HG03196 (cell line): ENCODE data around the gene TTLL13.
"Not testable (repeated sequence)": the region's sequence is repeated elsewhere in the genome, so short reads cannot be mapped to it uniquely, and the experiment has no call there.

ENCODE experiments used
- ATAC-seq: cut with Tn5 transposase; IDR thresholded peaks from one replicate; pipeline ENCODE4 v1.9.1; 2021; ENCODE audit not compliant: unreplicated experiment

The TTLL13 gene

GRCh38 chr15:90280743-90281142, 31.4 kb downstream of the TTLL13 start:
- not testable (repeated sequence) for ATAC-seq

- ATAC-seq: not testable (repeated sequence)
Observed at GRCh38 chr15:90281637-90282036, 32.3 kb downstream of the TTLL13 start.

DNA sequence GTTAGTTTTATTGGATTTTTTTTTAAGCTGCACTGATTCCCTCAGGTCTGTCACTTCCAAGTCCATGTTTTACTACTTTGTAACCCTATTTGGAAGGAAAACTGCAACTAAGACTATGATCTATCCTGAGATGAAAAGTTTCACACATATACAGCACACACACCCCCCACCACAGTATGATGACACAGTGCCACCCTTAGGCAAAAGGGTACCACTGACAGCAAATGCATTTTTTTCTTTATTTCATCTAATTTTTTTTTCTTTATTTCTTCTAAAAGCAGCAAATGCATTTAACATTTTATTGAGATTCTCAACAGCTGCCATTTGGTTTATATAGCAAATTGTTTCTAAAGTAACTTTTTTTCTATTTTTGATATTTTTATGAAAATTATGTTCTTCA, 37.3 kb downstream of the TTLL13 start:
- no peak for ATAC-seq

GRCh38 chr15:90287101-90287500, 37.7 kb downstream of the TTLL13 start:
- no peak for ATAC-seq

DNA sequence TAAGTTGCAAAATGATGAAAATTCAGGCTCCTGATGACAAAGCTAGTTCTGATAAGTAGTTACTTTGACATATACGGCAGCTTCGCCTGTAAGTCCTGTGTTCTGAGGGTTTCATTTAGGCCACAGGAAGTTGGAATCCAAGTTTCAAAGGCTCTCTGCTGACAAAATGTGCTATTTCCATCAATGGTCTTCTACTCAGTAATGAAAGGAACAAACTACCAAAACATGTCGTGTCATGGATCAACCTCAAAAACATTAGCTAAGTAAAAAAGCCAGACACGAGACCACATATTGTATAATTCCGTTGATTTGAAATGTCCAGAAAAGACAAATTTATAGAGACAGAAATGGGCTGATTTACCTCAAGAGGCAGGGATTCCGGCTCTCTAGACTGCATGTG, 38.6 kb downstream of the TTLL13 start:
- no peak for ATAC-seq

- no peak for ATAC-seq
Observed at GRCh38 chr15:90291679-90292356, 42.5 kb downstream of the TTLL13 start.

GRCh38 chr15:90293040-90293810, 43.9 kb downstream of the TTLL13 start:
- ATAC-seq: not testable (repeated sequence)

GRCh38 chr15:90294159-90294558, 44.8 kb downstream of the TTLL13 start:
- ATAC-seq: no peak

- ATAC-seq: no peak
Observed at GRCh38 chr15:90294601-90295269, 45.4 kb downstream of the TTLL13 start.

GRCh38 chr15:90295270-90295648, 45.9 kb downstream of the TTLL13 start:
- no peak for ATAC-seq

DNA sequence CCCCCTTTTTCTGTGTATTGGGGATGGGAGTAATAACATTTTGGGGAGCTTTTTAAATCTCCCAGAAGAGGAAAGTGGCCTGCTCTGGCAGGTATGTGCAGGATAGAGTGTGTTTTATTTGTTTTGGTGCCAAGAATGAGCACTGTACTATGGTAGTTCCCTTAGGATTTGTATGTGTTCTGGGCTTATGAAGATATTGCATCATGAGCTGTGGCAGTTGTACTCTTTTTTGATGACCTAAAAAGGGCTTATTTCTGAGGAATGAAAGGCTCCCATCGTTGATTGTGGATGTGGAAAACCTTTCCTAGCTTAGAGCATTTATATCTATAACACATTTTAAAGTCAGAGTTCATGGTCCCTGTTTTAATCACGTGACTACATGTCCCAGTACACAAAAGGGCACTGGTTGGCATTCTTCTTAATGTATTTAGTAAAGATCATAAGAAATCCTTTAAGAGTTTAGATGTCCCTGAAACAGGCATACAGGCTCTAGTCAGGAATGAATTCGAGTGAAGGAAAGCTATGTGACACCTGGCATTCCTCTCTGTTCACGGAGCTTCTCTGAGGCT, 47.0 kb downstream of the TTLL13 start:
- ATAC-seq: not testable (repeated sequence)

DNA sequence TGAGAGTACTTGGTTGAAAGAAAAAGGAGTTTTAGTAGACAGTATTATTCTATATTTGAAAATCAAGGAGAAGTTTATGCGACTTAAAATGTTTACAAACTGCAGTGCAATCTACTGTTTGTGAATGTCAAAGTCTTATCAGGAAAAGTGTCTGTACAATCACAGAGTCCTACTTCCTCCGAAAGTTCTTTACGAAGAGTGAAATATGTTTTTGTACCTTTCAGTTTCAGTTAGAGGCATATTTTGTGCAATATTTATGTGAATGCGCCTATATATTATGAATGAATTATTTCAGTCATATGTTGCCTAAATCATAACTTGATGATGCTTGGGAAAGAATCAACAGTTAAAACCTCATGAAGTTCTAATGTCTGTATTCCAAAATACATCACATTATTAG, 47.7 kb downstream of the TTLL13 start:
- no peak for ATAC-seq

DNA sequence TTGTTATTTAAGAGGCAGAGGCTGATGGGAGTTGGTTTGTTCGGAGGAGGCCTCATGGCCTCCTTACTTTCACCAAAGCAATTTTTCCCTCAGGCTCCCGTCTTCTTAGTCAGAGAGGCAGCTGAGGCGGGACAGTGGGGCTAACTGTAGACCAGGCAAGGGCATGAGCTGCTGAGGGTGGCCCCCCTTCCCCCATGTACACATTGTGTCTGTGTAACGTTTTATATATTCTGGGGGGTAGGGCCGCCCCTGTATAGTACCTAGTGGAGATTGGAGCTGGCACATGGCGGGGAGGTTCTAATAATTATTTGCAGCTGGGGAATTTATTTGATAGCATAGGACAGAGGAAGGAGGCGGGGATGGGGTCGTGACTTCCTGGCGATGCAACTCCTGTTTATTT, 51.2 kb downstream of the TTLL13 start:
- ATAC-seq: no peak

DNA sequence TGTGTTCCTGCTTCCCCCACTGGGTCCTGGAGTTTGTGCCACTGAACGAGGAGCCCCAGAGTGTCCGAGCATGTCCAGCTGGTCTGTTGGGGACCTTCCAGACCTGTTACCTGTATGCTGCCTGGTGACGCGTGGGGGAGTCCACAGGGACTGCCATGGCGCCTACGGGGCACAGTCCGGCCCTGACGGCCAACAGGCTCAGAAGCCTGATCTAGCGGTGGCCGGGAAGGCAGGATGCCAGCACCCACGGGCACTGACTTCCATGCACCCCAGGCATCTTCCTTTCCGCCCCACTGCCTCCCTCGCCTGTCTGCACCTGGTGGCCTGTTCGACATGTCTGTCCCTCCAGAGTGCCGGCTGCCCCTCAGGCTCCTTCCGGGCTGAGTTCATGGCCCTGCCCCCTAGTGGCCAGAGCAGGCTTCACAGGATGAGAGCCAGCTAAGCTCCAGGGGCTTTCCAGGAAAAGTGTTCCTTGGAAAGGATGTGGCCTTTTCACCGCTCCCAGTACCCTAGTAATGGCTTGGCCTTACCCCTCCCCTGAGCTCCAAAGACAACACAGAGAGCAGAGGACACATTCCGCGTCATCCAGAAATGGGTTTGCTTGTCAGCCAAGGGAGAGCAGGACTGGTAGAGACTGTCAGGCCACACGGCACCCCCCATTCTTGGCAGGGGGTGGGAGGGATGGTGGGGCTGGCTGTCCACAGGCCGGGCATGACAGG, 51.8 kb downstream of the TTLL13 start:
- no peak for ATAC-seq

GRCh38 chr15:90301707-90302300, 52.4 kb downstream of the TTLL13 start:
- ATAC-seq: no peak

DNA sequence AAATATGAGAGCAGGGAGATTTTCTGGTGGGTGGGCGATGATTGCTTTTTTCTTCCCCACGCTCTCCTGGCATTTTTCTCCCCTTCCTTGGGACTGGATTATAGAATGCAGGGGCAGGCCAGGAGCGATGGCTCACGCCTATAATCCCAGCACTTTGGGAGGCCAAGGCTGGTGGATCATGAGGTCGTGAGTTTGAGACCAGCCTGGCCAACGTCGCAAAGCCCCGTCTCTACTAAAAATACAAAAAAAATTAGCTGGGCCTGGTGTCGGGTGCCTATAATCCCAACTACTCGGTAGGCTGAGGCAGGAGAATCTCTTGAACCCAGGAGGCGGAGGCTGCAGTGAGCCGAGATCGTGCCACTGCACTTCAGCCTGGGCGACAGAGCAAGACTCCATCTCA, 56.0 kb downstream of the TTLL13 start:
- not testable (repeated sequence) for ATAC-seq

DNA sequence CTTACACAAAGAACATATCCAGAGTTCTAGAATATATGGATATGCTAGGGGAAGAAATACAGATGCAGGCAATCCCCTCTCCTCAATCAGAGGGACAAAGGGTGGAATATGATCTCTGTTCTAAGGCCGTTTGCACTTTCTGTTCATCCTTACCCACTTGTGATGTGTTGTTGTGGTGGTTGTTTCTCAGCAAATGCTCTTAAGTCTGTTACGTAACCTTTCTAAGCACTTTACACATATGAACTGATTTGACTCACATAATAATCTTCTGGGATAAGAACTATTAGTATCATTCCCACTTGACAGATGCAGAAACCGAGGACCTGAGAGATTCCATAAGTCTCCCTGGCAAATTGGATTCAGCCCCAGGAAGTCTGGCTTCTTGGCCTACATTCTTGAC, 56.6 kb downstream of the TTLL13 start:
- ATAC-seq: no peak

DNA sequence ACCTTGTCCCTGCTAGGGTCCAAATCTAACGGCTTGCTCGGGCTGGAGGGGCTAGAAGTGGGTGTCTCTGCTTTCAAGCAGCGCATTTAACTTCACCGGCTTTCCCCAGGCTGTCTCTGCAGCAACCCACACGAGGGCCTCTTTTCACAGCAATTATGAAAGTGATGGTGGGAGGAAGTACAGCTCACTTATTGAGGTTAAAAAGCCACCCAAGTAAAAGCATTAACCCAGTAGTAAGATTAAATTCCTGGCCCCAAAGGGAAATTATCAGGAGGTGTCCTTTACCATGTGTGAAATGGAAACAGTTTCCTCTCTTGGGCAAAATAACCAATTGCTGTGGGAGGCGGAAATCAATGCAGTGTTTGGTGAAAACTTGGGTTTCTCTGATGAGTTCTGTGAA, 57.2 kb downstream of the TTLL13 start:
- no peak for ATAC-seq

- ATAC-seq: no peak
Observed at GRCh38 chr15:90307661-90308060, 58.3 kb downstream of the TTLL13 start.

DNA sequence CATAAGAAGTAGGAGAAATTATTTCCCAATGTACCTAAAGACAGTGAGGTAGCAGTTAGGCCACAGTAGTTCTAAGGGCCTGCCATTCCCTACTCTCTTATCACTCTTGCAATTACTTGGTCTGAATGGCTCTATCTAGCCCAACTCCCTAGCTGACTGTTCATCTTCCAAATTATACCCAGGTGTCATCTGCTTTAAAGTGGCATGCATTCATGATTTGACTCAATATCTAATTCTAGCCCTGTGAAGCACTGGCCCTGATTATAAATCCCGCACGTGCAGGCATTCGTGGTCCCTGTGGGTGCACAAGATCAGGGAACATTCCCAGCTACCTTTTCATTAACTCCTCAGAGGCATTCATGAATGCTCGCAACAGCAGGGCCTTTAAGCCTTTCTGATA, 59.7 kb downstream of the TTLL13 start:
- no peak for ATAC-seq
